HepG2 (cell line): ENCODE data around the gene HAT1. TPM values are rescaled to one million over a fixed set of nuclear protein-coding genes. Genes with fewer than 3 reads are reported as not detected.

Source experiments
- ATF1 ChIP-seq: IDR thresholded peaks from 2 replicates; pipeline ENCODE4 v1.6.1; 2016; ENCODE audit warnings: mild to moderate bottlenecking, control low read depth
- GABPA ChIP-seq, 2 experiments: IDR thresholded peaks; 2 replicates each; pipeline ENCODE4 v1.6.1; 2011 to 2016; ENCODE audit warnings: low read depth in 2 of 2, low read length in 1 of 2, missing biosample characterization in 1 of 2, missing genetic modification characterization in 1 of 2
- HOXA9 ChIP-seq: sonication (generic); formaldehyde crosslinking; IDR thresholded peaks from 2 replicates; pipeline ENCODE4 v1.8.1; 2022; ENCODE audit warnings: missing genetic modification reagents, mild to moderate bottlenecking, moderate library complexity, borderline replicate concordance
- KDM1A ChIP-seq: IDR thresholded peaks from 2 replicates; pipeline ENCODE4 v1.6.1; 2016; ENCODE audit warnings: missing compliant biosample characterization
- KLF9 ChIP-seq: IDR thresholded peaks from 2 replicates; pipeline ENCODE4 v1.6.1; 2016; ENCODE audit warnings: low read depth
- RBM22 ChIP-seq: fragments of 200-400 bp; formaldehyde crosslinking; optimal IDR thresholded peaks from 2 replicates; pipeline ENCODE3; 2017; ENCODE audit warnings: mild to moderate bottlenecking, low read length, moderate library complexity
- ZBTB8A ChIP-seq: sonication (generic); formaldehyde crosslinking; IDR thresholded peaks from 2 replicates; pipeline ENCODE4 v1.4.0; 2020; ENCODE audit warnings: mild to moderate bottlenecking, low read depth, missing genetic modification reagents, borderline replicate concordance
- ZFX ChIP-seq: sonication (generic); formaldehyde crosslinking; IDR thresholded peaks from 2 replicates; pipeline ENCODE4 v1.4.0; 2020; ENCODE audit warnings: mild to moderate bottlenecking, low read depth, missing genetic modification reagents, moderate library complexity
- ZNF17 ChIP-seq: sonication (generic); formaldehyde crosslinking; IDR thresholded peaks from 2 replicates; pipeline ENCODE4 v1.5.0; 2020; ENCODE audit warnings: mild to moderate bottlenecking, missing genetic modification reagents
- ZNF225 ChIP-seq: sonication (generic); formaldehyde crosslinking; IDR thresholded peaks from 2 replicates; pipeline ENCODE4 v1.4.0; 2020; ENCODE audit warnings: mild to moderate bottlenecking, missing genetic modification reagents
- ZNF24 ChIP-seq: fragments of 450-650 bp; IDR thresholded peaks from 2 replicates; pipeline ENCODE4 v1.6.1; 2017; ENCODE audit warnings: antibody characterized with exemption, mild to moderate bottlenecking
- polyA plus RNA-seq, 8 experiments: library from polyadenylated mRNA; depleted of rRNA in 3 of 8; stranded (reverse) in 7 of 8; unstranded in 1 of 8; fragments of >200 nt; fragmentation: Illumina TruSeq in 4 of 8; extraction: Trizol in 4 of 8; gene quantifications; 2 replicates each; pipeline versions ENCODE4 v1.2.1 to v1.2.3, GENCODE V29; 2011 to 2016; ENCODE audit warnings: low read depth in 4 of 8, missing spikeins in 1 of 8, mixed read lengths in 1 of 8; ENCODE audit not compliant: insufficient read depth in 1 of 8
- total RNA-seq, 5 experiments: library from RNA; depleted of rRNA; stranded (reverse); fragments of >200 nt; fragmentation: Illumina TruSeq; extraction: Trizol; gene quantifications; 2 replicates each; pipeline ENCODE4 v1.2.3, GENCODE V29; 2016; ENCODE audit warnings: low read depth in 1 of 5
- TF ChIP-seq, protein P1 (sequence below): sonication (generic); formaldehyde crosslinking; IDR thresholded peaks from 2 replicates; pipeline ENCODE4 v1.4.0; 2020; ENCODE audit warnings: missing genetic modification reagents
- TF ChIP-seq, protein P2 (sequence below): sonication (generic); formaldehyde crosslinking; IDR thresholded peaks from 2 replicates; pipeline ENCODE4 v1.4.0; 2020; ENCODE audit warnings: mild to moderate bottlenecking, missing genetic modification reagents
- TF ChIP-seq, protein P3 (sequence below): sonication (generic); formaldehyde crosslinking; IDR thresholded peaks from 2 replicates; pipeline ENCODE4 v1.4.0; 2020; ENCODE audit warnings: missing genetic modification reagents
- TF ChIP-seq, protein P4 (sequence below): sonication (generic); formaldehyde crosslinking; IDR thresholded peaks from 2 replicates; pipeline ENCODE4 v1.4.0; 2020; ENCODE audit warnings: missing genetic modification reagents, mild to moderate bottlenecking, borderline replicate concordance

Gene HAT1
- total and polyA plus RNA-seq, 2 of the 13 experiments (the other 11 are each of a cell fraction or from before 2014, with no cell fraction given), result 45.4 to 119 TPM

DNA sequence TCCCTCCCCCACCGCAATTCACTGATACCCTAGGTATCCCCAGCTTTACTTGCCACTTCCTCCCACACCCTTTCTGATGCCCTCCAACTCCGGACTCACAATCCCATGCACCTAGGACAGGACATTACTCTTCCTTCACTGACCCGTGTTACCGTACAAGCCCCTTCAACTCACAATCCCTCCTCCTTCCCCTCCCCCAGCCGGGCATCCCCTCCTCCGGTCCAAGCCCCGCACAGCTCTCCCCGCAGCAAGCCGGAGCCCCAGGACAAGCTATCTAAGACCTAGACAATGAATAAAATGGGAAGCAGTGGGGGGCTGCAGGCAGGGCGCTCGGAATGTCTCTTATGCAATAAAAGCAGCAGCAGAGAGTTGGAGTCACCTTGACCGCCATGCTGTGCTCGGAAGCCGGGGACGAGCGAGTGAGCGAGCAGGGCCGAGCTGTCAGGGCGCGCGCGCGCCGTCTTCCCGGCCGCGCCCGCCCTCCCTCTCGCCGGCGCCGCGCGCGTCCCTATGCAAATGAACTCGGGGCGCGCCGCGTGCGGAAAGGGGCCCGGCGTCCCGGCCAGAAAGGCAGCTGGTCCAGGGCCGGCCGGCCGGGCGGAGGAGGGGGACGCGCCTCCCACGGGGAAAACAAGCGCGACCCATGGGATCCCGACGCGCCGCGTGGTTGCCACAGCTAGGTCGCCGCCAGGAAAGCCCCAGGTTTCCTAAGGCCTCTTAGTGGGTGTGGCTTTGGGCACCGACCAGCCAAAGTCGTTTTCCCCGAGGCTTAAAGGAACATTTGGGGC lies 28.2 kb upstream of the HAT1 start, which contains the start of gene SLC25A12 (continued):
- TF ChIP-seq, protein P1, sequence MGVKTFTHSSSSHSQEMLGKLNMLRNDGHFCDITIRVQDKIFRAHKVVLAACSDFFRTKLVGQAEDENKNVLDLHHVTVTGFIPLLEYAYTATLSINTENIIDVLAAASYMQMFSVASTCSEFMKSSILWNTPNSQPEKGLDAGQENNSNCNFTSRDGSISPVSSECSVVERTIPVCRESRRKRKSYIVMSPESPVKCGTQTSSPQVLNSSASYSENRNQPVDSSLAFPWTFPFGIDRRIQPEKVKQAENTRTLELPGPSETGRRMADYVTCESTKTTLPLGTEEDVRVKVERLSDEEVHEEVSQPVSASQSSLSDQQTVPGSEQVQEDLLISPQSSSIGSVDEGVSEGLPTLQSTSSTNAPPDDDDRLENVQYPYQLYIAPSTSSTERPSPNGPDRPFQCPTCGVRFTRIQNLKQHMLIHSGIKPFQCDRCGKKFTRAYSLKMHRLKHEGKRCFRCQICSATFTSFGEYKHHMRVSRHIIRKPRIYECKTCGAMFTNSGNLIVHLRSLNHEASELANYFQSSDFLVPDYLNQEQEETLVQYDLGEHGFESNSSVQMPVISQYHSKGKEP (CRISPR knock-in tag), result no peak
- TF ChIP-seq, protein P2, sequence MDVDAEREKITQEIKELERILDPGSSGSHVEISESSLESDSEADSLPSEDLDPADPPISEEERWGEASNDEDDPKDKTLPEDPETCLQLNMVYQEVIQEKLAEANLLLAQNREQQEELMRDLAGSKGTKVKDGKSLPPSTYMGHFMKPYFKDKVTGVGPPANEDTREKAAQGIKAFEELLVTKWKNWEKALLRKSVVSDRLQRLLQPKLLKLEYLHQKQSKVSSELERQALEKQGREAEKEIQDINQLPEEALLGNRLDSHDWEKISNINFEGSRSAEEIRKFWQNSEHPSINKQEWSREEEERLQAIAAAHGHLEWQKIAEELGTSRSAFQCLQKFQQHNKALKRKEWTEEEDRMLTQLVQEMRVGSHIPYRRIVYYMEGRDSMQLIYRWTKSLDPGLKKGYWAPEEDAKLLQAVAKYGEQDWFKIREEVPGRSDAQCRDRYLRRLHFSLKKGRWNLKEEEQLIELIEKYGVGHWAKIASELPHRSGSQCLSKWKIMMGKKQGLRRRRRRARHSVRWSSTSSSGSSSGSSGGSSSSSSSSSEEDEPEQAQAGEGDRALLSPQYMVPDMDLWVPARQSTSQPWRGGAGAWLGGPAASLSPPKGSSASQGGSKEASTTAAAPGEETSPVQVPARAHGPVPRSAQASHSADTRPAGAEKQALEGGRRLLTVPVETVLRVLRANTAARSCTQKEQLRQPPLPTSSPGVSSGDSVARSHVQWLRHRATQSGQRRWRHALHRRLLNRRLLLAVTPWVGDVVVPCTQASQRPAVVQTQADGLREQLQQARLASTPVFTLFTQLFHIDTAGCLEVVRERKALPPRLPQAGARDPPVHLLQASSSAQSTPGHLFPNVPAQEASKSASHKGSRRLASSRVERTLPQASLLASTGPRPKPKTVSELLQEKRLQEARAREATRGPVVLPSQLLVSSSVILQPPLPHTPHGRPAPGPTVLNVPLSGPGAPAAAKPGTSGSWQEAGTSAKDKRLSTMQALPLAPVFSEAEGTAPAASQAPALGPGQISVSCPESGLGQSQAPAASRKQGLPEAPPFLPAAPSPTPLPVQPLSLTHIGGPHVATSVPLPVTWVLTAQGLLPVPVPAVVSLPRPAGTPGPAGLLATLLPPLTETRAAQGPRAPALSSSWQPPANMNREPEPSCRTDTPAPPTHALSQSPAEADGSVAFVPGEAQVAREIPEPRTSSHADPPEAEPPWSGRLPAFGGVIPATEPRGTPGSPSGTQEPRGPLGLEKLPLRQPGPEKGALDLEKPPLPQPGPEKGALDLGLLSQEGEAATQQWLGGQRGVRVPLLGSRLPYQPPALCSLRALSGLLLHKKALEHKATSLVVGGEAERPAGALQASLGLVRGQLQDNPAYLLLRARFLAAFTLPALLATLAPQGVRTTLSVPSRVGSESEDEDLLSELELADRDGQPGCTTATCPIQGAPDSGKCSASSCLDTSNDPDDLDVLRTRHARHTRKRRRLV, result 0 out of 2 replicates have a peak, but pooled peaks have one; percentile 32
- TF ChIP-seq, protein P3, sequence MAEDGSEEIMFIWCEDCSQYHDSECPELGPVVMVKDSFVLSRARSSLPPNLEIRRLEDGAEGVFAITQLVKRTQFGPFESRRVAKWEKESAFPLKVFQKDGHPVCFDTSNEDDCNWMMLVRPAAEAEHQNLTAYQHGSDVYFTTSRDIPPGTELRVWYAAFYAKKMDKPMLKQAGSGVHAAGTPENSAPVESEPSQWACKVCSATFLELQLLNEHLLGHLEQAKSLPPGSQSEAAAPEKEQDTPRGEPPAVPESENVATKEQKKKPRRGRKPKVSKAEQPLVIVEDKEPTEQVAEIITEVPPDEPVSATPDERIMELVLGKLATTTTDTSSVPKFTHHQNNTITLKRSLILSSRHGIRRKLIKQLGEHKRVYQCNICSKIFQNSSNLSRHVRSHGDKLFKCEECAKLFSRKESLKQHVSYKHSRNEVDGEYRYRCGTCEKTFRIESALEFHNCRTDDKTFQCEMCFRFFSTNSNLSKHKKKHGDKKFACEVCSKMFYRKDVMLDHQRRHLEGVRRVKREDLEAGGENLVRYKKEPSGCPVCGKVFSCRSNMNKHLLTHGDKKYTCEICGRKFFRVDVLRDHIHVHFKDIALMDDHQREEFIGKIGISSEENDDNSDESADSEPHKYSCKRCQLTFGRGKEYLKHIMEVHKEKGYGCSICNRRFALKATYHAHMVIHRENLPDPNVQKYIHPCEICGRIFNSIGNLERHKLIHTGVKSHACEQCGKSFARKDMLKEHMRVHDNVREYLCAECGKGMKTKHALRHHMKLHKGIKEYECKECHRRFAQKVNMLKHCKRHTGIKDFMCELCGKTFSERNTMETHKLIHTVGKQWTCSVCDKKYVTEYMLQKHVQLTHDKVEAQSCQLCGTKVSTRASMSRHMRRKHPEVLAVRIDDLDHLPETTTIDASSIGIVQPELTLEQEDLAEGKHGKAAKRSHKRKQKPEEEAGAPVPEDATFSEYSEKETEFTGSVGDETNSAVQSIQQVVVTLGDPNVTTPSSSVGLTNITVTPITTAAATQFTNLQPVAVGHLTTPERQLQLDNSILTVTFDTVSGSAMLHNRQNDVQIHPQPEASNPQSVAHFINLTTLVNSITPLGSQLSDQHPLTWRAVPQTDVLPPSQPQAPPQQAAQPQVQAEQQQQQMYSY (CRISPR knock-in tag), result no peak
- TF ChIP-seq ZNF225 (0 out of 2 replicates have a peak, but pooled peaks have one; percentile 62), ZNF24 (no peak), HOXA9 (CRISPR knock-in tag) (no peak), ZFX (CRISPR knock-in tag) (peak; percentile 94), KLF9 (0 out of 2 replicates have a peak, but pooled peaks have one; percentile 43), RBM22 (no peak), KDM1A (no peak), ZNF17 (CRISPR knock-in tag) (no peak; the same call in 1 of the 2 replicates), ZBTB8A (no peak), GABPA (IDR thresholded peaks at IDR 0.05; ENCODE audit: low read depth, low read length) (no peak), GABPA (CRISPR knock-in tag; IDR thresholded peaks at IDR 0.05; ENCODE audit: low read depth) (no peak), ATF1 (CRISPR knock-in tag) (no peak)
- TF ChIP-seq, protein P4, sequence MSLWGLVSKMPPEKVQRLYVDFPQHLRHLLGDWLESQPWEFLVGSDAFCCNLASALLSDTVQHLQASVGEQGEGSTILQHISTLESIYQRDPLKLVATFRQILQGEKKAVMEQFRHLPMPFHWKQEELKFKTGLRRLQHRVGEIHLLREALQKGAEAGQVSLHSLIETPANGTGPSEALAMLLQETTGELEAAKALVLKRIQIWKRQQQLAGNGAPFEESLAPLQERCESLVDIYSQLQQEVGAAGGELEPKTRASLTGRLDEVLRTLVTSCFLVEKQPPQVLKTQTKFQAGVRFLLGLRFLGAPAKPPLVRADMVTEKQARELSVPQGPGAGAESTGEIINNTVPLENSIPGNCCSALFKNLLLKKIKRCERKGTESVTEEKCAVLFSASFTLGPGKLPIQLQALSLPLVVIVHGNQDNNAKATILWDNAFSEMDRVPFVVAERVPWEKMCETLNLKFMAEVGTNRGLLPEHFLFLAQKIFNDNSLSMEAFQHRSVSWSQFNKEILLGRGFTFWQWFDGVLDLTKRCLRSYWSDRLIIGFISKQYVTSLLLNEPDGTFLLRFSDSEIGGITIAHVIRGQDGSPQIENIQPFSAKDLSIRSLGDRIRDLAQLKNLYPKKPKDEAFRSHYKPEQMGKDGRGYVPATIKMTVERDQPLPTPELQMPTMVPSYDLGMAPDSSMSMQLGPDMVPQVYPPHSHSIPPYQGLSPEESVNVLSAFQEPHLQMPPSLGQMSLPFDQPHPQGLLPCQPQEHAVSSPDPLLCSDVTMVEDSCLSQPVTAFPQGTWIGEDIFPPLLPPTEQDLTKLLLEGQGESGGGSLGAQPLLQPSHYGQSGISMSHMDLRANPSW (CRISPR knock-in tag), result no peak
